ENCODE data around the gene NFKBIL1.

GRCh38 chr6:31521835-31522234 is 25.6 kb upstream of the NFKBIL1 start:
- TF ChIP-seq, protein P1, sequence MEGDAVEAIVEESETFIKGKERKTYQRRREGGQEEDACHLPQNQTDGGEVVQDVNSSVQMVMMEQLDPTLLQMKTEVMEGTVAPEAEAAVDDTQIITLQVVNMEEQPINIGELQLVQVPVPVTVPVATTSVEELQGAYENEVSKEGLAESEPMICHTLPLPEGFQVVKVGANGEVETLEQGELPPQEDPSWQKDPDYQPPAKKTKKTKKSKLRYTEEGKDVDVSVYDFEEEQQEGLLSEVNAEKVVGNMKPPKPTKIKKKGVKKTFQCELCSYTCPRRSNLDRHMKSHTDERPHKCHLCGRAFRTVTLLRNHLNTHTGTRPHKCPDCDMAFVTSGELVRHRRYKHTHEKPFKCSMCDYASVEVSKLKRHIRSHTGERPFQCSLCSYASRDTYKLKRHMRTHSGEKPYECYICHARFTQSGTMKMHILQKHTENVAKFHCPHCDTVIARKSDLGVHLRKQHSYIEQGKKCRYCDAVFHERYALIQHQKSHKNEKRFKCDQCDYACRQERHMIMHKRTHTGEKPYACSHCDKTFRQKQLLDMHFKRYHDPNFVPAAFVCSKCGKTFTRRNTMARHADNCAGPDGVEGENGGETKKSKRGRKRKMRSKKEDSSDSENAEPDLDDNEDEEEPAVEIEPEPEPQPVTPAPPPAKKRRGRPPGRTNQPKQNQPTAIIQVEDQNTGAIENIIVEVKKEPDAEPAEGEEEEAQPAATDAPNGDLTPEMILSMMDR (IDR thresholded peaks at IDR 0.05): no peak
- no peak for TF ChIP-seq POLR2AphosphoS5 (IDR thresholded peaks at IDR 0.05)

All from breast epithelium (tissue), 3 donors.